Stimulated activated CD4-positive, alpha-beta T cell treated with anti-CD3 and anti-CD28 coated beads, Interleukin-1b, Interleukin-23, amount 100 ng/mL, for 1 hour (primary cell): ENCODE results near the gene RGS16.
A peak's percentile ranks its signal among the peaks of the same experiment; 100 is the strongest.

ENCODE experiments used
- DNase-seq, 2 donors: peaks; one replicate each; pipeline ENCODE4 v3.0.0-alpha.2; 2020; ENCODE audit warnings: low read depth in 2 of 2

Gene RGS16

DNA sequence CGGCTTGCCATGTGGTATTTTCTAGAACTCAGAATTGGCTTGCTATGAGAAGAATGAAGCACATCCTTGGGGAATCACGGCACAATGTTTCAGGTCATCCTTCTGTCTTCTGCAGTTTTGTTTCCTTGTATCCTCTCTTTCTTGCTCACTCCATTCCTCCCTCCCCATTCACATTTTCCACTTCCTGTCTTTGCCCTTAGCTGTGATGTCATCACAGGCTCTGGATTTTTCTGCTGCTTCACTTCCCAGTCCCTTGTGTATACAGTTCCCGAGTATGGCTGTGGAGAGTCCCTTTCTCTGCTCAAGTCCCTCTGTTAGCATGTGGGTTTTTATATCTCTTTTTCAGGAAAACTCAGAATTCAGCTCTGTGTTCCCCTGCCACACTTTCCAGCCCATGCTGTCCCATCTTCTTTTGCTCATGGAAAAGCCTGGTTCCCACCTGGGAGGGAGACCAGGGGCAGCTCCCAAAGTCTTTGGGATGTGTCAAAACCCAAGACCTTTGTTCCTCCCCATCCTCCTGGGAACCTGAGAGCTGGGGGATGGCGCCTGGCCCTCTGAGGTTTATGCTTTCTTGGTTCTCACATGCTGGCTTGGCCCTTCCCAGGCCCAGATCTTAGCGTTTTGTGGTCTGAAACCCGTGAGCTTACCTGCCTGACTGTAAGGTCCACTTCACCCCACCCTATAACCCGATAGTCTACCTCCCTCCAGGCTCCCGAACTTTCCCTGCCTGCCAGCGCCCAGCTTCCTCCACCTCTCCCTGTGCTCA, 4.8 kb upstream of the RGS16 start:
- DNase-seq, result no peak

DNA sequence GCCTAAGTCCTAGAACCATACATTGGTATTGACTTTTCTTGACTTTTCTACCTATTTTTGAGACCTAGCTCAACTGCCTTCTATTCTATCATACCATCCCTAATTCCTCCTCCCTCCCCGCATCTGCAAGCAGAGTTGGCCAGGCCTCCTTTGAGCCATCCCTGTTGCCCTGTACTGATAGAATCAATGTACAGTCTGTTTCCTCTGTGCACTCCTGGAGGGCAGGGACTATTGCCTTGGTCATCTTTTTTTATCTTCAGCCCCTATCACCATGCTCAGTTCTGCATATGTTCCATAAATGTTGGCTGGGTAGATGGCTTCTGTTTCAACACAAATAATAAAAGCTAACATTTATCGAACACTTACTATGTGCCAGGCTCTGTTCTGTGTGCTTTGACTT, 4.0 kb upstream of the RGS16 start:
- no peak for DNase-seq

GRCh38 chr1:182607566-182607965, 3.4 kb upstream of the RGS16 start:
- DNase-seq, result no peak

- no peak for DNase-seq
These were observed 479 bp downstream of the RGS16 start for GRCh38 chr1:182603646-182604174.

- no peak for DNase-seq
These were observed 1.1 kb downstream of the RGS16 start for GRCh38 chr1:182602935-182603645.

DNA sequence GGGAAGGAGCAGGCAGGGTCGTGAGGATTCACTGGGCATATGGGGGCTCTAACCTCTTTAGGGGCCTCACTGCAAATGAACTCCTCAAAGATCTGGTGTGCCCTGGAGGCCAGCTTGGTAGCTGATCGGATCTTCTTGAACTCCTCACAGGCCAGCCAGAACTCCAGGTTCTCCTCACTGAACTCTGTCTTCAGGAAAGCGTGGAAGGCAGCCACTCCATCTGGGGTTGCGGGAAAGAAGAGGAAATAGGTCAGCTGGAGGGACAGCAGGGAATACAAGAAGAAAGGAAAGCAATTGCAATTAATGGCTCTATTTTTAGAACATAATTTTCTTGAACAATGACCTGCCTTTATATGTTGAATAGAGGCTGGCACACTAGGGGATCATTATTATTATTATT, 2.3 kb downstream of the RGS16 start:
- no peak for DNase-seq

- DNase-seq, result no peak
These were observed 2.8 kb downstream of the RGS16 start for GRCh38 chr1:182601416-182601786.

DNA sequence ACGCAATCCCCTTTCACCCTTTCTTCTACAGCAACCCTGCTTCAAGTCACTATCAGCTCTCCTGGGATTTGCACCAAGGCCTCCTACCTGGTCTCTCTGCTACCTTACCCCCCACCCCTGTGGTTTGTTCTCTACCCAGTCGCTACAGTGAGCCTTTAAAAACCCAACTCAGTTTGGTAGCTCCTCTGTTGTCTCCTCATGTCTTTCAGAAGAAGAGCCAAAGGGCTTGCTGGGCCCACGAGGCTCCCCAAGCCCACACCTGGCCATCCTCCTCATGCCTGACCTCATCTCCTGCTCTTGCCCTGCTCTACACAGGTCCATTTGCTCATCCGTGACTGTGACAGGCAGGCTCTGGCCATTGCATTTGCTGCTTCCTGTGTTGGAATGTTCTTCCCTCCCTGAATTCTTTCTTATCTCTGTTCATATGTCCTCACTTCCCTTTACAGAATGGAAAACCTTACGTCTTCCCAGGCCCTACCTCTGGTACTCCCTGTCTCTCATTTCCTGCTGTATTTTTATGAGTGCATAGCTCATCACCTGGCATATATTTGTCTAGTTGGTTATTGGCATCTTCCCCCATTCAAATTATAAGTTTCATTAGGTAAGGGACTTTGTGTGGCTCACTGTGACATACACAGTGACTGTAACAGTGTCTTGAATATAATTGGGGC, 3.3 kb downstream of the RGS16 start:
- no peak for DNase-seq

- DNase-seq, result no peak
These were observed 4.0 kb downstream of the RGS16 start for GRCh38 chr1:182600036-182600713.

DNA sequence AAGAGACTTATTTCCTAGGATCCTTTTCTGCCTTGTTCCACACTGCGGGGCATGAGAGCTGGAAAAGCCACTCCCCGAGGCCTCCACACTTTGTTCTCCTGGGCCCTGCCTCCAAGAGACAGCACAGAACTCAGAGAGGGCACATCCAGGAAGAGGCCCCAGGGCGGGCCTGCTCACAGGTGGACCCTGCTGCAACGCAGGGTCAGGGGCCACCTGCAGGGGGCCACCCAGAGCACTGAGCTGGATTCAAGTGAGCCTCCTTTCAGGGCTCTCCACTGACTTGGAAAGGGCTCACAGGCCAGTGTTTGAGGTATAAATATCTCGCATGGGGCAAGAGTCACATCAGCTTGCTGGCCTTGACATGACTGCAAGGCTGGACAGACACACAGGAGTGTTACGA, 4.8 kb downstream of the RGS16 start:
- no peak for DNase-seq

- DNase-seq, result no peak
These were observed 5.9 kb downstream of the RGS16 start for GRCh38 chr1:182598296-182598695.

DNA sequence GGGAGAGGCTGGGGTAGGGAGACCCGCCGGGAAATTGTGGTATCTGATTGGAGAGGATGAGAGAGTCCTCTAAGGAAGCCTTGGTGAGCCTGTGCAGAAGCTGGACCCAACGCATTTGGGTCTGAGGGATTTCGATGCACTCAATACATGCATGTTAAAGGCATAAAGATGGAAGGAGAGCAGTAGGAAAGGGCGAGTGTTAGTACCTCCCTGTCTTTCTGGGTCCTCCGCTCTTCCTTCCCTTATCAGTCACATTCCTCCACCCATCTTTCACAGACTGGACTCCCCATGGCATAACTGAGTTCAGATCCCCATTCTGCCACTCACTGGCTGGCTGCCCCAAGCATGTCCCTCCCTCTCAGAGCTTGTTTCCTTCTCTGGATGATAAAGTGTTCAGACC, 7.3 kb downstream of the RGS16 start:
- DNase-seq, result no peak

- DNase-seq, result peak in 1 of 2 donors; percentile 39
These were observed 8.4 kb downstream of the RGS16 start for GRCh38 chr1:182595641-182596240.

GRCh38 chr1:182589931-182590330, 14.3 kb downstream of the RGS16 start:
- DNase-seq, result no peak

DNA sequence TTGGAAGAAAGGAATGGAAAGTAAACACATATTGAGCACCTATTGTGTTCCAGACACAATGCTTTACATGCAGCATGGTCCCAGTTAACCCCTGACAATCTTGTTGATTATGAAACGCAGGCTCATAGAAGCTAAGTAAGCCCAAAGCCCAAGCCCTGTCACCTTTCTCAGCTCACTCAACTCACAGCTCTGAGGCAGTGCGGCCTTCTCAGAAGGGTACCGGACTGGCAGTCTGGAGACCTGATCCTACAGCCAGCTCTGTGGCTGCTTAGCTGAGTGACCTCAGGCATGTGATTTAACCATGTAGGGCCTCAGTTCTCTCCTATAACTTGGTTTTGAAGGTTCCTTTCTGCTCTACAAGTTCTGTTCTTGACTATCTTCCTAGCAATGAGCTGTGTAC, 14.7 kb downstream of the RGS16 start:
- DNase-seq, result no peak

DNA sequence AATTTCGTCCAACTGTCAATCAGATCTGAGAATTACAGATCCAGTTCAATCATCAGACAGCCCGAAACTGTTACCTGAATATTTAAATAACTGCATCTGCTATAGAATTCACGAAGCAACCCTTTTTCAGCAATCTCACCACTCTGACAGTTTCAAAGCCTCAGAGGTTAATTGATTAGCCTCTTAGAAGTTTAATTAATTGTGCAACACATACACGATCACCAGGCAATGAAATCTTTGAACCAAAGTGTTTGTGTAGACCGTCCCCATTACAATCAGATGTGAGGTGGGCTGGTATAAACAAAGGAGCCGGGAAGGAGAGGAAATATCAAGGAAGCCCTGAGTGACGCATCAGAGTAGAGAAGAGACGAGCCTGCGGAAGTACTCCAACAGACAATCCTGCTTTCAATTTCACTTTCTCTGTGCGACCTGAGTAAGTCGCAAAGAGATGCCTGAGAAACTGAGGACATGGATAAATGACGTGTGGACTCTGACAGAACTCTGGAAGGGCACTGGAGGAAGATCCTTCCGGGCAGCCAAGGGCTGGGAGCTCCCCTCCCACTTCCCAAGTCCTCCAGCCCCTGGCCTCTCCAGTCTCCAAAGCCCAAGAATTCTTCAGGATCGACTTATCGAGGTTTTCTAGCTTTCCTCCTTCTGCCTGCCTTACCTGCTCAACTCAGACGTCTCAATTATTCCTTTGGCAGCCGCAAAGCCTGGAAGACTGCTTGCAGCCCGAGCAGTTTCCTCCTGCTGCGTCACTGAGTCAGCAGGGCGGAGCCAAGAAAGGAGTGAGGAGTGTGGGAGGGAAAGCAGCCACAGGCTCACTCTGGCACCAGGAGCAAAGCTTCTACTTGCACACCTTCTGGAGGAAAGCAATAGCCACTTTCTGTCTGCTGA, 15.4 kb downstream of the RGS16 start, which contains the start of gene RNASEL:
TSS of gene RNASEL (minus strand) at position 757 of the 897 bp plus-strand sequence. CDS start 2,450 bp downstream, outside the sequence.
- no peak for DNase-seq

GRCh38 chr1:182587666-182588499, 16.3 kb downstream of the RGS16 start:
- DNase-seq, result no peak

DNA sequence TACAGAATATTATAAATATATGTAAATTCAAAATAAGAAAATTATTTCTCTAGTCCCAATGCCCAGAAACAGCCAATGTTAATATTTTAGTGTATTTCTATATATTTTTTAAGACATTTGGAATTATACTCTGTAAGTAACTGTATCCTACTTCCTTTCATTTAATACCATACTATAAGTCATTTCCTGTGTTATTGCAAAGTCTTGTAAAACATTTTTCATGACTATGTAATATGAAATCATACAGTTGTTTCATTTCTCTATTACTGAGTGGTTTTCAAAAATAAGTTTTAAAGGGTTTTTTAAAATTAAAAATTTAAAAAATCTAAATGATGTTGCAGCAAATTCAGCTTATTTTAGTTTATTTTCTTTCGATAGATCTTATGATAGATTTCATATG, 17.1 kb downstream of the RGS16 start:
- no peak for DNase-seq

DNA sequence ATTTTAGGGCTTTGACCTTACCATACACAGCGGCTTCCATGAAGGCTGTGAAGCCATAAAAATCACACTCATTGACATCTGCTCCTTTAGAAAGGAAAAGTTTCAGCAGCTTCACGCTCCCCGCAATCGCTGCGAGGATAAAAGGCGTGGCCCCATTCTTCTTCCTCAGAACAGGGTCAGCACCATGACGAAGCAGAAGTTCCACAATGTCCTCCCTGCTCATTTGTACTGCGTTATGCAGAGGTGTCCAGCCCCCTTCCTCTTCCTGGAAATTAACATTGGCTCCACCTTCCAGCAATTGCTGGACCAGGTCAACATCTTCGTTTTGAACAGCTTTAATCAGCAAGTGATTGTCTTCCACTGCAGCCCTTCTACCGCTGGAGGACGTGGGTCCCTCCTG, 17.8 kb downstream of the RGS16 start:
- no peak for DNase-seq

DNA sequence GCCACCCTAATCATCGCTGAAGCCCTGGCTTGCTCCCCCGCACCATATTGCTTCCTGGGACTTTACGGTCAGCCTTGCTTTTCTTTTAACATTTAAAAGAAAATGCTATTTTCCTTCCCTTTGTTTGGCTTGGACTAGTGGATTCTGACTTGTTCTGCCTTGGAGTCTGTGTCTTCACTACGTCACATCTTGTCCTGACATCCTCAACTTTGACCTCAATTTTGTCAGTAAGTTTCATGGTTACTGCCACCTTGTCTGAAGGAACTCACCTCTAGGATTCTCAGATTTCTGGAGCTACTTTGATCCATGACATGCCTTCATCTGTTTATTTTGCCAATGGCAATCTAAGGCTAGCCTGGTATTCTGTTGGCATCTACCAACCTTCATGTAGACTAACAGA, 19.4 kb downstream of the RGS16 start:
- DNase-seq, result no peak
